Activated CD8-positive, alpha-beta T cell treated with anti-CD3 and anti-CD28 coated beads for 36 hours (primary cell): ENCODE data around the gene DNAH8. TPM values are rescaled to one million over a fixed set of nuclear protein-coding genes. Genes with fewer than 3 reads are reported as not detected.

Experiments used
- ATAC-seq: fragments of 200-7000 bp; cut with Tn5 transposase; one replicate; pipeline ENCODE4 v1.10.0; 2021; ENCODE audit warnings: mild to moderate bottlenecking, moderate library complexity
- CTCF ChIA-PET: fragments of 350-600 bp; sonication (Branson Sonifier 250); formaldehyde crosslinking; loops from one replicate; lab custom pipeline; 2021; ENCODE audit warnings: antibody characterized with exemption; lab: Charles Lee
- POLR2A ChIA-PET: fragments of 350-600 bp; sonication (Branson Sonifier 250); formaldehyde crosslinking; loops from one replicate; lab custom pipeline; 2021; ENCODE audit warnings: antibody characterized with exemption; lab: Charles Lee
- DNase-seq: peaks from one replicate; pipeline ENCODE4 v3.0.0-alpha.2; 2020
- H3K27ac Mint-ChIP-seq: one replicate; pipeline ENCODE4 v1.8.0; 2021; ENCODE audit warnings: mild to moderate bottlenecking, mixed read lengths
- H3K27me3 Mint-ChIP-seq: one replicate; pipeline ENCODE4 v1.8.0; 2021; ENCODE audit warnings: mixed read lengths
- H3K36me3 Mint-ChIP-seq: one replicate; pipeline ENCODE4 v1.8.0; 2021; ENCODE audit warnings: low read depth, mixed read lengths
- H3K4me1 Mint-ChIP-seq: one replicate; pipeline ENCODE4 v1.8.0; 2021; ENCODE audit warnings: low read depth, mixed read lengths
- H3K4me3 Mint-ChIP-seq: one replicate; pipeline ENCODE4 v1.8.0; 2021; ENCODE audit warnings: mild to moderate bottlenecking, moderate library complexity, mixed read lengths
- H3K9me3 Mint-ChIP-seq: one replicate; pipeline ENCODE4 v1.8.0; 2021; ENCODE audit warnings: mixed read lengths
- CTCF ChIP-seq: fragments of 200-600 bp; IDR thresholded peaks from one replicate; pipeline ENCODE4 v1.8.0; 2022; ENCODE audit warnings: antibody characterized with exemption, mild to moderate bottlenecking
- intact Hi-C: fragments of 100-400 bp; cut with micrococcal nuclease; formaldehyde crosslinking; loops from one replicate; pipeline ENCODE4 v1.10.0; 2022
- total RNA-seq, 2 experiments: library from RNA; stranded (reverse); gene quantifications; one replicate each; pipeline ENCODE4 v1.2.3, GENCODE V29; 2021

DNAH8 gene
- total RNA-seq, 2 experiments from 2014 or later = not detected

GRCh38 chr6:38738261-38738660 is 23.1 kb downstream of the DNAH8 start:
- Mint-ChIP-seq H3K9me3 (peaks cover 3% of the 10 kb centered on the region), H3K4me3 (no peak overlapping the region), H3K27me3 (peaks cover 26% of the 10 kb centered on the region), H3K27ac (no peak overlapping the region), H3K4me1 (no peaks in the 10 kb centered on the region), H3K36me3 (no peaks in the 10 kb centered on the region)
- CTCF ChIA-PET = no interaction called here
- DNase-seq = no peak
- POLR2A ChIA-PET = no interaction called here
- no peak for TF ChIP-seq CTCF
- intact Hi-C loops = no loop called here
- ATAC-seq = no peak

GRCh38 chr6:38739532-38739931 is 24.4 kb downstream of the DNAH8 start:
- Mint-ChIP-seq H3K4me1 (no peaks in the 10 kb centered on the region), H3K27ac (no peak overlapping the region), H3K36me3 (no peaks in the 10 kb centered on the region), H3K9me3 (peaks cover 3% of the 10 kb centered on the region), H3K27me3 (peaks cover 32% of the 10 kb centered on the region), H3K4me3 (no peak overlapping the region)
- TF ChIP-seq CTCF = peak; percentile 36
- ATAC-seq (no peak), DNase-seq (no peak)
- POLR2A ChIA-PET = no interaction called here
- intact Hi-C loops = no loop called here
- CTCF ChIA-PET = interaction anchor here (1.0 kb wide), 1 partner anchor 12 kb away, joined by 3 read pairs; no protein-coding TSS in a partner anchor

- CTCF ChIA-PET = no interaction called here
- POLR2A ChIA-PET = no interaction called here
- intact Hi-C loops = no loop called here
- TF ChIP-seq CTCF = no peak
- Mint-ChIP-seq H3K9me3 (no peaks in the 10 kb centered on the region), H3K27ac (no peak overlapping the region), H3K36me3 (no peaks in the 10 kb centered on the region), H3K4me3 (no peak overlapping the region), H3K27me3 (peaks cover 13% of the 10 kb centered on the region), H3K4me1 (peaks cover 6% of the 10 kb centered on the region)
- no peak for ATAC-seq
- no peak for DNase-seq
Observed at GRCh38 chr6:38749473-38749872, 34.4 kb downstream of the DNAH8 start.

- Mint-ChIP-seq H3K27me3 (peaks cover 4% of the 10 kb centered on the region), H3K36me3 (no peaks in the 10 kb centered on the region), H3K27ac (no peak overlapping the region), H3K9me3 (no peaks in the 10 kb centered on the region), H3K4me1 (peaks cover 8% of the 10 kb centered on the region), H3K4me3 (no peak overlapping the region)
- ATAC-seq (no peak), DNase-seq (peak; percentile 5)
- POLR2A ChIA-PET = no interaction called here
- TF ChIP-seq CTCF = no peak
- CTCF ChIA-PET = no interaction called here
- intact Hi-C loops = no loop called here
Observed at GRCh38 chr6:38750968-38751615, 36.0 kb downstream of the DNAH8 start.

- no peak overlapping the region for H3K4me3 Mint-ChIP-seq
- no peak for TF ChIP-seq CTCF
- CTCF ChIA-PET = interaction anchor here (1.0 kb wide), 1 partner anchor 20 kb away, joined by 3 read pairs; no protein-coding TSS in a partner anchor
- H3K36me3 Mint-ChIP-seq = no peaks in the 10 kb centered on the region
- intact Hi-C loops = no loop called here
- DNase-seq = no peak
- peaks cover 11% of the 10 kb centered on the region for H3K4me1 Mint-ChIP-seq
- peaks cover 4% of the 10 kb centered on the region for H3K27me3 Mint-ChIP-seq
- H3K27ac Mint-ChIP-seq = no peak overlapping the region
- no peak for ATAC-seq
- POLR2A ChIA-PET = interaction anchor here (0.5 kb wide), 1 partner anchor 902 kb away, joined by 3 read pairs; no protein-coding TSS in a partner anchor
- H3K9me3 Mint-ChIP-seq = no peaks in the 10 kb centered on the region
Observed at GRCh38 chr6:38753707-38754106, 38.6 kb downstream of the DNAH8 start.
